ENCODE results near the gene TNS1. TPM values are rescaled to one million over a fixed set of nuclear protein-coding genes. Genes with fewer than 3 reads are reported as not detected.

TNS1 gene
- total RNA-seq, 1 experiment from 2014 or later: 4.5 TPM

DNA sequence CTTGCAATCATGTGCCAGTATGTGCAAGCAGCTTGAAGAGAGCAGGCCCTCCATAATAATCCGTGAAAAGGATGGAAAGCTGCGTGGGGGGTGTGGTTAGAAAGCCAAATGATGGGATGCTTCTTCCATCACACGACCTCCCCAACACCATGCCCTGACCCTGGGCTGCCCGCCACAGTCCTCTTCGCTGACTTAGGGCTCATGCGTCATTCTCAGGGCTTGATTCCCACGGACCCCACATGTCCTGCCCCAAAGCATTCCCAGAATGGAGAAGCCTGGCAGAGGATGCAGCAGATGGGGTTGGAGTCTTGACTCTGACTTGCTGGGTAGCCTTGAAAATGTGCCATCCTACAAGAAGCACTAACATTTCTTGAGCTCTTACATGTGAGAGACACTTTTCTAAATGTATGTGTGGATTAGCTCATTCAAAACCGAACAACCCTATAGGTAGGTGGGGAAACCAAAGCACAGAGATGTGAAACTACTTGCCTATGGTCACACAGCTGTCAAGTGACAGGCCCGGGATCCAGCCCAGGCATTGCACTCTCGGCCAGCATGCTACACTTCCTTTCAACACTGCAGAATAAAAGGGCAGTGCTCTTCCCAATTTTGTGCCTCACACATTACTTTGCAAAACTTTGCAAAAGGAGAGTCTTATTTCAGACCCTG, 3.7 kb downstream of the TNS1 start:
- no peak overlapping the region for H3K4me3 Mint-ChIP-seq
- peaks cover 36% of the 10 kb centered on the region for H3K4me1 Mint-ChIP-seq
- ChIA-PET CTCF (interaction anchor here (1.1 to 1.9 kb wide), 2 partner anchors 70 to 213 kb away, joined by 3 to 4 read pairs; partner anchors contain the start of gene RUFY4), POLR2A (no interaction called here)
- DNase-seq (ENCODE audit: low spot score): no peak
- TF ChIP-seq, protein P1, sequence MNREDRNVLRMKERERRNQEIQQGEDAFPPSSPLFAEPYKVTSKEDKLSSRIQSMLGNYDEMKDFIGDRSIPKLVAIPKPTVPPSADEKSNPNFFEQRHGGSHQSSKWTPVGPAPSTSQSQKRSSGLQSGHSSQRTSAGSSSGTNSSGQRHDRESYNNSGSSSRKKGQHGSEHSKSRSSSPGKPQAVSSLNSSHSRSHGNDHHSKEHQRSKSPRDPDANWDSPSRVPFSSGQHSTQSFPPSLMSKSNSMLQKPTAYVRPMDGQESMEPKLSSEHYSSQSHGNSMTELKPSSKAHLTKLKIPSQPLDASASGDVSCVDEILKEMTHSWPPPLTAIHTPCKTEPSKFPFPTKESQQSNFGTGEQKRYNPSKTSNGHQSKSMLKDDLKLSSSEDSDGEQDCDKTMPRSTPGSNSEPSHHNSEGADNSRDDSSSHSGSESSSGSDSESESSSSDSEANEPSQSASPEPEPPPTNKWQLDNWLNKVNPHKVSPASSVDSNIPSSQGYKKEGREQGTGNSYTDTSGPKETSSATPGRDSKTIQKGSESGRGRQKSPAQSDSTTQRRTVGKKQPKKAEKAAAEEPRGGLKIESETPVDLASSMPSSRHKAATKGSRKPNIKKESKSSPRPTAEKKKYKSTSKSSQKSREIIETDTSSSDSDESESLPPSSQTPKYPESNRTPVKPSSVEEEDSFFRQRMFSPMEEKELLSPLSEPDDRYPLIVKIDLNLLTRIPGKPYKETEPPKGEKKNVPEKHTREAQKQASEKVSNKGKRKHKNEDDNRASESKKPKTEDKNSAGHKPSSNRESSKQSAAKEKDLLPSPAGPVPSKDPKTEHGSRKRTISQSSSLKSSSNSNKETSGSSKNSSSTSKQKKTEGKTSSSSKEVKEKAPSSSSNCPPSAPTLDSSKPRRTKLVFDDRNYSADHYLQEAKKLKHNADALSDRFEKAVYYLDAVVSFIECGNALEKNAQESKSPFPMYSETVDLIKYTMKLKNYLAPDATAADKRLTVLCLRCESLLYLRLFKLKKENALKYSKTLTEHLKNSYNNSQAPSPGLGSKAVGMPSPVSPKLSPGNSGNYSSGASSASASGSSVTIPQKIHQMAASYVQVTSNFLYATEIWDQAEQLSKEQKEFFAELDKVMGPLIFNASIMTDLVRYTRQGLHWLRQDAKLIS (CRISPR knock-in tag; IDR thresholded peaks at IDR 0.05; ENCODE audit: borderline replicate concordance): no peak
- no peak for TF ChIP-seq ESRRA (CRISPR knock-in tag; IDR thresholded peaks at IDR 0.05; ENCODE audit: borderline replicate concordance)
- TF ChIP-seq RELA (CRISPR knock-in tag; IDR thresholded peaks at IDR 0.05; ENCODE audit: borderline replicate concordance): no peak
- TF ChIP-seq, protein P2, sequence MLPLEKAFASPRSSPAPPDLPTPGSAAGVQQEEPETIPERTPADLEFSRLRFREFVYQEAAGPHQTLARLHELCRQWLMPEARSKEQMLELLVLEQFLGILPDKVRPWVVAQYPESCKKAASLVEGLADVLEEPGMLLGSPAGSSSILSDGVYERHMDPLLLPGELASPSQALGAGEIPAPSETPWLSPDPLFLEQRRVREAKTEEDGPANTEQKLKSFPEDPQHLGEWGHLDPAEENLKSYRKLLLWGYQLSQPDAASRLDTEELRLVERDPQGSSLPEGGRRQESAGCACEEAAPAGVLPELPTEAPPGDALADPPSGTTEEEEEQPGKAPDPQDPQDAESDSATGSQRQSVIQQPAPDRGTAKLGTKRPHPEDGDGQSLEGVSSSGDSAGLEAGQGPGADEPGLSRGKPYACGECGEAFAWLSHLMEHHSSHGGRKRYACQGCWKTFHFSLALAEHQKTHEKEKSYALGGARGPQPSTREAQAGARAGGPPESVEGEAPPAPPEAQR (CRISPR knock-in tag; IDR thresholded peaks at IDR 0.05): no peak
- TF ChIP-seq ZNF219 (CRISPR knock-in tag; IDR thresholded peaks at IDR 0.05; ENCODE audit: borderline replicate concordance): no peak
- TF ChIP-seq, protein P3, sequence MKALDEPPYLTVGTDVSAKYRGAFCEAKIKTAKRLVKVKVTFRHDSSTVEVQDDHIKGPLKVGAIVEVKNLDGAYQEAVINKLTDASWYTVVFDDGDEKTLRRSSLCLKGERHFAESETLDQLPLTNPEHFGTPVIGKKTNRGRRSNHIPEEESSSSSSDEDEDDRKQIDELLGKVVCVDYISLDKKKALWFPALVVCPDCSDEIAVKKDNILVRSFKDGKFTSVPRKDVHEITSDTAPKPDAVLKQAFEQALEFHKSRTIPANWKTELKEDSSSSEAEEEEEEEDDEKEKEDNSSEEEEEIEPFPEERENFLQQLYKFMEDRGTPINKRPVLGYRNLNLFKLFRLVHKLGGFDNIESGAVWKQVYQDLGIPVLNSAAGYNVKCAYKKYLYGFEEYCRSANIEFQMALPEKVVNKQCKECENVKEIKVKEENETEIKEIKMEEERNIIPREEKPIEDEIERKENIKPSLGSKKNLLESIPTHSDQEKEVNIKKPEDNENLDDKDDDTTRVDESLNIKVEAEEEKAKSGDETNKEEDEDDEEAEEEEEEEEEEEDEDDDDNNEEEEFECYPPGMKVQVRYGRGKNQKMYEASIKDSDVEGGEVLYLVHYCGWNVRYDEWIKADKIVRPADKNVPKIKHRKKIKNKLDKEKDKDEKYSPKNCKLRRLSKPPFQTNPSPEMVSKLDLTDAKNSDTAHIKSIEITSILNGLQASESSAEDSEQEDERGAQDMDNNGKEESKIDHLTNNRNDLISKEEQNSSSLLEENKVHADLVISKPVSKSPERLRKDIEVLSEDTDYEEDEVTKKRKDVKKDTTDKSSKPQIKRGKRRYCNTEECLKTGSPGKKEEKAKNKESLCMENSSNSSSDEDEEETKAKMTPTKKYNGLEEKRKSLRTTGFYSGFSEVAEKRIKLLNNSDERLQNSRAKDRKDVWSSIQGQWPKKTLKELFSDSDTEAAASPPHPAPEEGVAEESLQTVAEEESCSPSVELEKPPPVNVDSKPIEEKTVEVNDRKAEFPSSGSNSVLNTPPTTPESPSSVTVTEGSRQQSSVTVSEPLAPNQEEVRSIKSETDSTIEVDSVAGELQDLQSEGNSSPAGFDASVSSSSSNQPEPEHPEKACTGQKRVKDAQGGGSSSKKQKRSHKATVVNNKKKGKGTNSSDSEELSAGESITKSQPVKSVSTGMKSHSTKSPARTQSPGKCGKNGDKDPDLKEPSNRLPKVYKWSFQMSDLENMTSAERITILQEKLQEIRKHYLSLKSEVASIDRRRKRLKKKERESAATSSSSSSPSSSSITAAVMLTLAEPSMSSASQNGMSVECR (CRISPR knock-in tag; IDR thresholded peaks at IDR 0.05; ENCODE audit: borderline replicate concordance): no peak
- TF ChIP-seq, protein P4, sequence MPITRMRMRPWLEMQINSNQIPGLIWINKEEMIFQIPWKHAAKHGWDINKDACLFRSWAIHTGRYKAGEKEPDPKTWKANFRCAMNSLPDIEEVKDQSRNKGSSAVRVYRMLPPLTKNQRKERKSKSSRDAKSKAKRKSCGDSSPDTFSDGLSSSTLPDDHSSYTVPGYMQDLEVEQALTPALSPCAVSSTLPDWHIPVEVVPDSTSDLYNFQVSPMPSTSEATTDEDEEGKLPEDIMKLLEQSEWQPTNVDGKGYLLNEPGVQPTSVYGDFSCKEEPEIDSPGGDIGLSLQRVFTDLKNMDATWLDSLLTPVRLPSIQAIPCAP (CRISPR knock-in tag; IDR thresholded peaks at IDR 0.05): no peak
- TF ChIP-seq, protein P5, sequence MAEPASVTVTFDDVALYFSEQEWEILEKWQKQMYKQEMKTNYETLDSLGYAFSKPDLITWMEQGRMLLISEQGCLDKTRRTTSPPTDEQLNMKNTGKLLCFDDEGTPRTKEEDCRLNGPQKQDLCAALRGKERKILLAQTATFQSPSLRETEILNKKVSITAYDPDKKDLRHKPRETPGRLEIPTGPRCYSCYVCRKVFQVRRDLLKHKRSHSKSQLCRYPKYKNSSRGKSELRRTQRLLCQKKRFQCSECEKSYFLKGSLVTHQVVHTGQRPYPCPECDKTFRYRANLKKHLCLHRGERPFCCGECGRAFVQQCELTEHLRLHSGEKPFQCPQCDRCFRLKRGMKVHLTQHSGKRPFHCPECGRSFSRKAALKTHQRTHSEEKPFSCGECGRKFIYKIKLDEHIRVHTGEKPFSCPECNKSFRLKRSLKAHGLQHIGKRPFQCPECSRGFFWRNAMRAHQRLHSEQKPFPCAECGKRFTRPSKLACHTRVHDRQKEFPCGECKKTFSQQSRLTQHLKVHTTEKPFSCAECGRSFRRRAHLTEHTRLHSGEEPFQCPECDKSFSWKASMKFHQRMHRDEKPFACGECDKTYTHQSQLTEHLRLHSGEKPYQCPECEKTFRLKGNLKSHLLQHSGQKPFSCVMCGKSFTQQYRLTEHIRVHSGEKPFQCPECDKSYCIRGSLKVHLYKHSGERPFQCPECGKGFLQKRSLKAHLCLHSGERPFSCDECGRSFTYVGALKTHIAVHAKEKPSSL (CRISPR knock-in tag; conservative IDR thresholded peaks at IDR 0.05): no peak
- TF ChIP-seq, protein P6, sequence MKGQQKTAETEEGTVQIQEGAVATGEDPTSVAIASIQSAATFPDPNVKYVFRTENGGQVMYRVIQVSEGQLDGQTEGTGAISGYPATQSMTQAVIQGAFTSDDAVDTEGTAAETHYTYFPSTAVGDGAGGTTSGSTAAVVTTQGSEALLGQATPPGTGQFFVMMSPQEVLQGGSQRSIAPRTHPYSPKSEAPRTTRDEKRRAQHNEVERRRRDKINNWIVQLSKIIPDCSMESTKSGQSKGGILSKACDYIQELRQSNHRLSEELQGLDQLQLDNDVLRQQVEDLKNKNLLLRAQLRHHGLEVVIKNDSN (CRISPR knock-in tag; IDR thresholded peaks at IDR 0.05): no peak
- no peak for TF ChIP-seq SMAD3 (CRISPR knock-in tag; IDR thresholded peaks at IDR 0.05; ENCODE audit: borderline replicate concordance)
- no peak for TF ChIP-seq GABPB1 (CRISPR knock-in tag; IDR thresholded peaks at IDR 0.05)
- TF ChIP-seq, protein P7, sequence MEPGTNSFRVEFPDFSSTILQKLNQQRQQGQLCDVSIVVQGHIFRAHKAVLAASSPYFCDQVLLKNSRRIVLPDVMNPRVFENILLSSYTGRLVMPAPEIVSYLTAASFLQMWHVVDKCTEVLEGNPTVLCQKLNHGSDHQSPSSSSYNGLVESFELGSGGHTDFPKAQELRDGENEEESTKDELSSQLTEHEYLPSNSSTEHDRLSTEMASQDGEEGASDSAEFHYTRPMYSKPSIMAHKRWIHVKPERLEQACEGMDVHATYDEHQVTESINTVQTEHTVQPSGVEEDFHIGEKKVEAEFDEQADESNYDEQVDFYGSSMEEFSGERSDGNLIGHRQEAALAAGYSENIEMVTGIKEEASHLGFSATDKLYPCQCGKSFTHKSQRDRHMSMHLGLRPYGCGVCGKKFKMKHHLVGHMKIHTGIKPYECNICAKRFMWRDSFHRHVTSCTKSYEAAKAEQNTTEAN (CRISPR knock-in tag; IDR thresholded peaks at IDR 0.05): no peak
- TF ChIP-seq SMAD4 (CRISPR knock-in tag; IDR thresholded peaks at IDR 0.05): no peak
- no peak for TF ChIP-seq SOX15 (CRISPR knock-in tag; IDR thresholded peaks at IDR 0.05)
- no peak for TF ChIP-seq JUN (CRISPR knock-in tag; IDR thresholded peaks at IDR 0.05)
- TF ChIP-seq SP1 (CRISPR knock-in tag; conservative IDR thresholded peaks at IDR 0.05): no peak
- no peak for TF ChIP-seq NR1H2 (CRISPR knock-in tag; IDR thresholded peaks at IDR 0.05)
- no peak overlapping the region for H3K27ac Mint-ChIP-seq
- peaks cover 4% of the 10 kb centered on the region; the same call in 1 of the 2 replicates for H3K27me3 Mint-ChIP-seq (ENCODE audit: low read depth)
- no peaks in the 10 kb centered on the region for H3K9me3 Mint-ChIP-seq
- no peaks in the 10 kb centered on the region for H3K36me3 Mint-ChIP-seq
- ATAC-seq: no peak

Data from WTC11 (cell line).